ENCODE measurements around the gene ZBTB3. TPM values are rescaled to one million over a fixed set of nuclear protein-coding genes. Genes with fewer than 3 reads are reported as not detected.

Gene ZBTB3
- total RNA-seq, 2 experiments from 2014 or later: 2.3 to 3.5 TPM

DNA sequence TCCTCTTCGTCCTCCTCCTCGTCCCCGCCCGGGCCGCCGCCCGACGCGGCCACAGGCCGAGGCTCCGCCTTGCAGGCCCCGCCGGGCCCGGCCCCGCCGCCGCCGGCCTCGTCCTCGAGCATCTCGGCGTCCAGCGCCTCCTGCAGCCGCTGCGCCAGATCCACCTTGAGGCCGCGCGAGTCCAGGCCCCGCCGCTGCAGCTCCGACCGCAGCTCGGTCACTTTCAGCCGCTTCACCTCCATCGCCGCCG, 27.1 kb downstream of the ZBTB3 start:
- intact Hi-C loops (cut with DNase I, micrococcal nuclease): loop anchor here in 1 of 2 experiments (1.0 to 5.0 kb wide), 4 partner anchors 18 to 115 kb away; partner anchors contain the start of genes LBHD1 and TAF6L
- Mint-ChIP-seq H3K36me3 (ENCODE audit: low read depth) (peaks cover 81% of the 10 kb centered on the region), H3K27ac (peak overlapping the region; percentile 98), H3K4me3 (peak overlapping the region; percentile 93), H3K27me3 (no peaks in the 10 kb centered on the region), H3K9me3 (no peaks in the 10 kb centered on the region), H3K4me1 (ENCODE audit: low read depth) (peaks cover 76% of the 10 kb centered on the region)
- Histone ChIP-seq H3K27me3 (ENCODE audit: control insufficient read depth in 1 of 2, insufficient read depth in 2 of 2, low read length in 2 of 2) (no peaks in the 10 kb centered on the region), H3K4me3 (ENCODE audit: low read length) (peak overlapping the region; percentile 65), H3K36me3 (ENCODE audit: insufficient read depth, low read length) (peaks cover 35% of the 10 kb centered on the region), H3K4me1 (ENCODE audit: insufficient read depth, low read length) (peaks cover 51% of the 10 kb centered on the region), H3K27ac (ENCODE audit: low read depth in 1 of 2, low read length in 2 of 2) (peak overlapping the region in 1 of 2 donors; percentile 97), H3K9me3 (ENCODE audit: control insufficient read depth in 1 of 2, insufficient read depth in 1 of 2, low read length in 2 of 2) (no peaks in the 10 kb centered on the region)
- ATAC-seq (ENCODE audit: poor library complexity): no peak
- ChIA-PET POLR2A (interaction anchor here (0.7 to 7.9 kb wide), 43 partner anchors 8 to 1591 kb away, joined by 3 to 228 read pairs (median 10); partner anchors contain the start of genes B3GAT3, BSCL2, C11orf98 and CSKMT), CTCF (interaction anchor here (0.5 to 8.3 kb wide), 4 partner anchors 17 to 155 kb away, joined by 4 to 44 read pairs (median 12); partner anchors contain the start of genes SLC3A2, TMEM179B and ZBTB3)
- no peak for DNase-seq
- TF ChIP-seq, protein P1, sequence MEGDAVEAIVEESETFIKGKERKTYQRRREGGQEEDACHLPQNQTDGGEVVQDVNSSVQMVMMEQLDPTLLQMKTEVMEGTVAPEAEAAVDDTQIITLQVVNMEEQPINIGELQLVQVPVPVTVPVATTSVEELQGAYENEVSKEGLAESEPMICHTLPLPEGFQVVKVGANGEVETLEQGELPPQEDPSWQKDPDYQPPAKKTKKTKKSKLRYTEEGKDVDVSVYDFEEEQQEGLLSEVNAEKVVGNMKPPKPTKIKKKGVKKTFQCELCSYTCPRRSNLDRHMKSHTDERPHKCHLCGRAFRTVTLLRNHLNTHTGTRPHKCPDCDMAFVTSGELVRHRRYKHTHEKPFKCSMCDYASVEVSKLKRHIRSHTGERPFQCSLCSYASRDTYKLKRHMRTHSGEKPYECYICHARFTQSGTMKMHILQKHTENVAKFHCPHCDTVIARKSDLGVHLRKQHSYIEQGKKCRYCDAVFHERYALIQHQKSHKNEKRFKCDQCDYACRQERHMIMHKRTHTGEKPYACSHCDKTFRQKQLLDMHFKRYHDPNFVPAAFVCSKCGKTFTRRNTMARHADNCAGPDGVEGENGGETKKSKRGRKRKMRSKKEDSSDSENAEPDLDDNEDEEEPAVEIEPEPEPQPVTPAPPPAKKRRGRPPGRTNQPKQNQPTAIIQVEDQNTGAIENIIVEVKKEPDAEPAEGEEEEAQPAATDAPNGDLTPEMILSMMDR (IDR thresholded peaks at IDR 0.05): no peak

DNA sequence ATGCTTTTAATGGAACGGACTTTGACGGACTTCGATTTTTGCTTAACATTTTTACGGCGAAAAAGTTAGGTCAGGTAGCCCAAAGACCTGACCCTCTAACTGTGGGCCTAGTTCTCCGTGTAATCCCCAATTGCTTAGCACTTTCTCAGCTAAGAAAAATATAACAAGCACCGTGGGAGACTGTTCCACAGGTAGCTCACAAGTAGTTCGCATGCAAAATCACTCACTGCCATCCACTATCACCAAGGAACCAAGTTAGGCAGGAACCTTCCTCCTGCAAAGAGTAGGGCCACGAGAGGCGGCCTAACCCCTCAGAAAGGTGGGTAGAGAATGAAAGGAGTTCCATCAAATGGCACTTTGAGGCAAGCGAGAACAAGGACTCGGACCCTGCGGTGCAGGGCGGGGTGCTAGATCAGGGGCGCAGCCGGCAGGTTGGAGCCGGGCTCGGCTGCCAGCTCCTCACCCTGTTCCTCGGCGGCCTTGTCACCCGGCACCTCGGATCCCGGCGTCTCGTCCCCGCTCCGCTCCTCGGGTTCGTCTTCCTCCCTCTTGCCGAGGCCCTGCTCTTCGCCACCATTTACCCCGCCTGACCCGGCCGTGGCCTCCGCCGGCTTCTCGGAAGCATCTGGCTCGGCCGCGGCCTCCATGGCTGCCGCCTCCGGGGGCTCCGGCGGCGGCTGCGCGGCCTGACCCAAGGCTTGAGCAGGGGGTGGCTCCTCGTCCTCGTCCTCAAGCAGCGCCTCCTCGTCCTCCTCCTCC, 27.6 kb downstream of the ZBTB3 start:
- CTCF ChIA-PET: interaction anchor here (0.7 to 8.3 kb wide), 4 partner anchors 27 to 155 kb away, joined by 4 to 44 read pairs (median 8); partner anchors contain the start of genes SLC3A2, TMEM179B and ZBTB3
- H3K4me3 ChIP-seq (ENCODE audit: low read length): peak overlapping the region; percentile 65
- Mint-ChIP-seq H3K36me3 (ENCODE audit: low read depth) (peaks cover 82% of the 10 kb centered on the region), H3K4me1 (ENCODE audit: low read depth) (peaks cover 80% of the 10 kb centered on the region), H3K27me3 (no peaks in the 10 kb centered on the region), H3K9me3 (no peaks in the 10 kb centered on the region), H3K27ac (peak overlapping the region; percentile 98), H3K4me3 (peak overlapping the region; percentile 84)
- H3K27me3 ChIP-seq (ENCODE audit: control insufficient read depth in 1 of 2, insufficient read depth in 2 of 2, low read length in 2 of 2): no peaks in the 10 kb centered on the region
- H3K27ac ChIP-seq (ENCODE audit: low read depth in 1 of 2, low read length in 2 of 2): peak overlapping the region; percentile 42 to 97
- H3K36me3 ChIP-seq (ENCODE audit: insufficient read depth, low read length): peaks cover 38% of the 10 kb centered on the region
- intact Hi-C loops (cut with DNase I, micrococcal nuclease): loop anchor here in 1 of 2 experiments (5.0 kb wide), 2 partner anchors 46 to 116 kb away; partner anchors contain the start of gene TAF6L
- peak in 2 of 14 experiments; percentile 25 to 28 for DNase-seq
- no peak for ATAC-seq (ENCODE audit: poor library complexity)
- no peaks in the 10 kb centered on the region for H3K9me3 ChIP-seq (ENCODE audit: control insufficient read depth in 1 of 2, insufficient read depth in 1 of 2, low read length in 2 of 2)
- POLR2A ChIA-PET: interaction anchor here (0.9 to 7.9 kb wide), 32 partner anchors 10 to 1591 kb away, joined by 3 to 228 read pairs (median 14); partner anchors contain the start of genes B3GAT3, BSCL2, C11orf98 and CSKMT
- TF ChIP-seq, protein P1 (IDR thresholded peaks at IDR 0.05): no peak
- peaks cover 49% of the 10 kb centered on the region for H3K4me1 ChIP-seq (ENCODE audit: insufficient read depth, low read length)

DNA sequence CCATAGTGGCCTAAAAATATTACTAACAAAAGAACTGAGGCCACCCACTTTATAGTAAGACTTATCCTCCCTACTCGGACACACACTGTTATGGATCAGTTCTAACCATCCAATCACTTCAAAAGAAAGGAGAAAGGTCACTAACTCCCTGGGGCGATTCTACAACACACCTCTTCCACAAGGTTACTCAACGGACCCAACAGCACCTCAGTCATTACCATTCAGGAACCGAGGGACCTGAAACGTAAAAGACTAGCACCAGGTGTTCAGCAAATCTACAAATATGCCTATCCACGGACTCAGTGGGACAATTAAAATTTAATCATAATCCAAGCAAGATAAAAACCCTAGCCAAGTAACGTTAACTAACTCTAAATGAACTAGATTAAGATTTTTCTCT, 28.3 kb downstream of the ZBTB3 start:
- ChIA-PET POLR2A (interaction anchor here (0.9 to 7.9 kb wide), 14 partner anchors 9 to 173 kb away, joined by 3 to 228 read pairs (median 40); partner anchors contain the start of genes BSCL2, C11orf98, CSKMT and GNG3), CTCF (interaction anchor here (0.7 to 8.3 kb wide), 4 partner anchors 62 to 382 kb away, joined by 3 to 44 read pairs (median 4); partner anchors contain the start of genes SLC3A2 and TMEM179B)
- Histone ChIP-seq H3K4me1 (ENCODE audit: insufficient read depth, low read length) (peaks cover 46% of the 10 kb centered on the region), H3K27me3 (ENCODE audit: control insufficient read depth in 1 of 2, insufficient read depth in 2 of 2, low read length in 2 of 2) (no peaks in the 10 kb centered on the region), H3K36me3 (ENCODE audit: insufficient read depth, low read length) (peaks cover 41% of the 10 kb centered on the region), H3K27ac (ENCODE audit: low read depth in 1 of 2, low read length in 2 of 2) (peak overlapping the region; percentile 42 to 97), H3K9me3 (ENCODE audit: control insufficient read depth in 1 of 2, insufficient read depth in 1 of 2, low read length in 2 of 2) (no peaks in the 10 kb centered on the region), H3K4me3 (ENCODE audit: low read length) (peak overlapping the region; percentile 65)
- Mint-ChIP-seq H3K9me3 (no peaks in the 10 kb centered on the region), H3K27ac (peak overlapping the region; percentile 98), H3K4me1 (ENCODE audit: low read depth) (peaks cover 81% of the 10 kb centered on the region), H3K36me3 (ENCODE audit: low read depth) (peaks cover 85% of the 10 kb centered on the region), H3K4me3 (peak overlapping the region; percentile 84), H3K27me3 (no peaks in the 10 kb centered on the region)
- TF ChIP-seq, protein P1 (IDR thresholded peaks at IDR 0.05): no peak
- intact Hi-C loops (cut with DNase I, micrococcal nuclease): loop anchor here in 1 of 2 experiments (5.0 kb wide), 2 partner anchors 47 to 117 kb away; partner anchors contain the start of gene TAF6L
- no peak for DNase-seq
- ATAC-seq (ENCODE audit: poor library complexity): no peak

Data from CD4-positive, alpha-beta T cell (primary cell).